ENCODE results near the gene NPVF.

NPVF gene

DNA sequence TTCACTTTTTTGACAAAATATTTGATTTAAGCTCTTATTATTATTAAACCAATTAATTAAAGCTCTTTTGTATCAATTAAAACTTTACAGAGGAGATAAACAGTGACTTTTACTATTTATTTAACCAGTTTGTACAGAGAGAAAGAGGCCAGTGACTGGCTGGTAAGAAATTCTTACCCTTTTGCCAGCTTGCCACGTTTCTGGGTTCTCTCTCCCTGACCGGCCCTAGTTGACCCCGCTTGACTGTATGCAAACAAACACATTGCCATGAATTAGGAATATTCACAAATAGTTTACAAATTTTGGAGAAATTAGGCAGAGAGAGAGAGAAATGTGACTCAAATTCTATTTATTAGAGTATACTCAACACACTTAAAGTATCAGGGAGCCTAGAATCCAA lies 36.2 kb downstream of the NPVF start:
- TF ChIP-seq NFIC (IDR thresholded peaks at IDR 0.05) (no peak), EP300 (IDR thresholded peaks at IDR 0.05; ENCODE audit: borderline replicate concordance) (no peak), TCF12 (IDR thresholded peaks at IDR 0.05; ENCODE audit: low read depth) (no peak), CREB1 (IDR thresholded peaks at IDR 0.05; ENCODE audit: low read depth) (no peak), FOXM1 (IDR thresholded peaks at IDR 0.05; ENCODE audit: borderline replicate concordance, low read depth) (no peak)
- TF ChIP-seq, protein P1, sequence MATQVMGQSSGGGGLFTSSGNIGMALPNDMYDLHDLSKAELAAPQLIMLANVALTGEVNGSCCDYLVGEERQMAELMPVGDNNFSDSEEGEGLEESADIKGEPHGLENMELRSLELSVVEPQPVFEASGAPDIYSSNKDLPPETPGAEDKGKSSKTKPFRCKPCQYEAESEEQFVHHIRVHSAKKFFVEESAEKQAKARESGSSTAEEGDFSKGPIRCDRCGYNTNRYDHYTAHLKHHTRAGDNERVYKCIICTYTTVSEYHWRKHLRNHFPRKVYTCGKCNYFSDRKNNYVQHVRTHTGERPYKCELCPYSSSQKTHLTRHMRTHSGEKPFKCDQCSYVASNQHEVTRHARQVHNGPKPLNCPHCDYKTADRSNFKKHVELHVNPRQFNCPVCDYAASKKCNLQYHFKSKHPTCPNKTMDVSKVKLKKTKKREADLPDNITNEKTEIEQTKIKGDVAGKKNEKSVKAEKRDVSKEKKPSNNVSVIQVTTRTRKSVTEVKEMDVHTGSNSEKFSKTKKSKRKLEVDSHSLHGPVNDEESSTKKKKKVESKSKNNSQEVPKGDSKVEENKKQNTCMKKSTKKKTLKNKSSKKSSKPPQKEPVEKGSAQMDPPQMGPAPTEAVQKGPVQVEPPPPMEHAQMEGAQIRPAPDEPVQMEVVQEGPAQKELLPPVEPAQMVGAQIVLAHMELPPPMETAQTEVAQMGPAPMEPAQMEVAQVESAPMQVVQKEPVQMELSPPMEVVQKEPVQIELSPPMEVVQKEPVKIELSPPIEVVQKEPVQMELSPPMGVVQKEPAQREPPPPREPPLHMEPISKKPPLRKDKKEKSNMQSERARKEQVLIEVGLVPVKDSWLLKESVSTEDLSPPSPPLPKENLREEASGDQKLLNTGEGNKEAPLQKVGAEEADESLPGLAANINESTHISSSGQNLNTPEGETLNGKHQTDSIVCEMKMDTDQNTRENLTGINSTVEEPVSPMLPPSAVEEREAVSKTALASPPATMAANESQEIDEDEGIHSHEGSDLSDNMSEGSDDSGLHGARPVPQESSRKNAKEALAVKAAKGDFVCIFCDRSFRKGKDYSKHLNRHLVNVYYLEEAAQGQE (IDR thresholded peaks at IDR 0.05; ENCODE audit: low read depth): no peak

GRCh38 chr7:25189197-25189596 lies 39.1 kb downstream of the NPVF start:
- TF ChIP-seq CEBPB (IDR thresholded peaks at IDR 0.05) (no peak), USF1 (IDR thresholded peaks at IDR 0.05) (no peak), TAF1 (IDR thresholded peaks at IDR 0.05; ENCODE audit: low read depth) (no peak), TEAD4 (IDR thresholded peaks at IDR 0.05) (no peak), TCF12 (IDR thresholded peaks at IDR 0.05; ENCODE audit: low read depth) (no peak), EGR1 (IDR thresholded peaks at IDR 0.05) (no peak), YY1 (IDR thresholded peaks at IDR 0.05; ENCODE audit: low read depth) (no peak), NFIC (IDR thresholded peaks at IDR 0.05) (no peak), ZBTB7A (IDR thresholded peaks at IDR 0.05; ENCODE audit: low read depth) (no peak), CREB1 (IDR thresholded peaks at IDR 0.05; ENCODE audit: low read depth) (no peak), EP300 (IDR thresholded peaks at IDR 0.05; ENCODE audit: borderline replicate concordance) (no peak), RAD21 (IDR thresholded peaks at IDR 0.05; ENCODE audit: low read depth) (no peak), FOXM1 (IDR thresholded peaks at IDR 0.05; ENCODE audit: borderline replicate concordance, low read depth) (no peak)
- TF ChIP-seq, protein P2, sequence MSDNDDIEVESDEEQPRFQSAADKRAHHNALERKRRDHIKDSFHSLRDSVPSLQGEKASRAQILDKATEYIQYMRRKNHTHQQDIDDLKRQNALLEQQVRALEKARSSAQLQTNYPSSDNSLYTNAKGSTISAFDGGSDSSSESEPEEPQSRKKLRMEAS (IDR thresholded peaks at IDR 0.05): no peak
- TF ChIP-seq, protein P1 (IDR thresholded peaks at IDR 0.05; ENCODE audit: low read depth): no peak

- TF ChIP-seq CREB1 (IDR thresholded peaks at IDR 0.05; ENCODE audit: low read depth) (no peak), ZBTB7A (IDR thresholded peaks at IDR 0.05; ENCODE audit: low read depth) (no peak), USF1 (IDR thresholded peaks at IDR 0.05) (no peak), CEBPB (IDR thresholded peaks at IDR 0.05) (no peak), NFIC (IDR thresholded peaks at IDR 0.05) (no peak), EGR1 (IDR thresholded peaks at IDR 0.05) (no peak), TAF1 (IDR thresholded peaks at IDR 0.05; ENCODE audit: low read depth) (no peak), EP300 (IDR thresholded peaks at IDR 0.05; ENCODE audit: borderline replicate concordance) (no peak)
- TF ChIP-seq, protein P2 (IDR thresholded peaks at IDR 0.05): no peak
These were observed 40.4 kb downstream of the NPVF start for GRCh38 chr7:25187932-25188331.

DNA sequence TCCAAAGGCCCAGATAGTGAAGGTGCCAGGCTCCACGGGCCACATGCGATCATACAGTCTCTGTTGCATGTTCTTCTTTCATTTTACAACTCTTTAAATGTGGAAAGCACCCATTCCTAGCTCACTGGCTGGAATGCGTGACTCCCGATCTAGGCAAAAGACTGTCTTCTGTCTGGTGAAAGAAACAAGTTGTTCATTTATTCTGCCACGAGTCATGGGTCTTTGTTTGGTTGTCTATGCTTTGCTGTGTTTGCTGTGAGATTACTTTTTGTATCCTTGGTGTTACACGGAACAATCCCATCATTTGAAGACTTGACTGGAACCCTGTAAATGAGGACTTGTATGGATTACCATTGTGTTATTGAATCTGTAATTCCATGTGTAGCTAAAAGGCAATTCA lies 41.9 kb downstream of the NPVF start:
- TF ChIP-seq ZBTB7A (IDR thresholded peaks at IDR 0.05; ENCODE audit: low read depth) (no peak), USF1 (IDR thresholded peaks at IDR 0.05) (no peak), RAD21 (IDR thresholded peaks at IDR 0.05; ENCODE audit: low read depth) (no peak), EGR1 (IDR thresholded peaks at IDR 0.05) (no peak), YY1 (IDR thresholded peaks at IDR 0.05; ENCODE audit: low read depth) (no peak), FOXM1 (IDR thresholded peaks at IDR 0.05; ENCODE audit: borderline replicate concordance, low read depth) (no peak)

DNA sequence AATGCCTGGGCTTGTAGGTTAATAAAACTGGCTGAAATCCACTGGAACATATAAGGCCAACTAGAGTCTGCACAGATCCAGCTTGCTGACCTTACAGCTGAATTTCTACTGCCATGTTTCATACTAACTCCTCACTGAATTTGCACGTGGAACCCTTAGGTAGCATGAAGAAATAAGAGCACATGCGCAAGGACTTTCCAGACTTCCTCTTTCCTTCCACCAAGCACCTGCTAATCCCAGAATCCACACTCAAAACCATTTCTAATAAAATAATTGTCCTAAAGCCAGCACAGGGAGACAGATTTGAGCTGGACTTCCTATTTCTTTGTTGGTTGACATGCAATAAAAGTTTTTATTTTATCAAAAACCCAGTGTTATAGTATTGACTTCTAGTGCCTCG lies 46.8 kb downstream of the NPVF start:
- TF ChIP-seq EGR1 (IDR thresholded peaks at IDR 0.05) (no peak), TEAD4 (IDR thresholded peaks at IDR 0.05) (no peak), TCF12 (IDR thresholded peaks at IDR 0.05; ENCODE audit: low read depth) (no peak), YY1 (IDR thresholded peaks at IDR 0.05; ENCODE audit: low read depth) (no peak), ZBTB7A (IDR thresholded peaks at IDR 0.05; ENCODE audit: low read depth) (no peak), CREB1 (IDR thresholded peaks at IDR 0.05; ENCODE audit: low read depth) (no peak)
- TF ChIP-seq, protein P1 (IDR thresholded peaks at IDR 0.05; ENCODE audit: low read depth): no peak
